ENCODE results near the gene ALLC. TPM values are rescaled to one million over a fixed set of nuclear protein-coding genes. Genes with fewer than 3 reads are reported as not detected.

ALLC gene
- total RNA-seq, 4 donors from 2014 or later = not detected

GRCh38 chr2:3681625-3682024 lies 23.6 kb downstream of the ALLC start:
- peak; percentile 78 for DNase-seq (ENCODE audit: extremely low spot score)
- Histone ChIP-seq H3K9me3 (no peaks in the 10 kb centered on the region), H3K27ac (replicated peaks in 1 of 4) (no peak overlapping the region), H3K4me1 (no peaks in the 10 kb centered on the region), H3K36me3 (no peaks in the 10 kb centered on the region), H3K4me3 (no peak overlapping the region), H3K27me3 (no peaks in the 10 kb centered on the region)
- TF ChIP-seq CTCF (IDR thresholded peaks at IDR 0.05) = no peak
- no peak for TF ChIP-seq POLR2A (IDR thresholded peaks at IDR 0.05; ENCODE audit: low read depth)
- TF ChIP-seq EP300 (IDR thresholded peaks at IDR 0.05) = no peak
- no peak for TF ChIP-seq POLR2AphosphoS5 (IDR thresholded peaks at IDR 0.05)
- 92% methylated on average over 5 of the region's 5 CpGs for WGBS
- intact Hi-C loops (cut with DNase I) = no loop called here

- intact Hi-C loops (cut with DNase I) = no loop called here
- TF ChIP-seq POLR2AphosphoS5 (IDR thresholded peaks at IDR 0.05) (no peak), EP300 (IDR thresholded peaks at IDR 0.05) (no peak), CTCF (IDR thresholded peaks at IDR 0.05) (no peak), POLR2A (IDR thresholded peaks at IDR 0.05; ENCODE audit: low read depth) (no peak)
- H3K4me3 ChIP-seq = no peak overlapping the region
- WGBS = 74% methylated on average over 6 of the region's 6 CpGs
- H3K36me3 ChIP-seq = no peaks in the 10 kb centered on the region
- H3K27me3 ChIP-seq = no peaks in the 10 kb centered on the region
- H3K27ac ChIP-seq (replicated peaks in 1 of 4) = no peak overlapping the region
- no peaks in the 10 kb centered on the region for H3K9me3 ChIP-seq
- H3K4me1 ChIP-seq = no peaks in the 10 kb centered on the region
- peak; percentile 66 for DNase-seq (ENCODE audit: extremely low spot score)
Observed at GRCh38 chr2:3682811-3683210, 24.8 kb downstream of the ALLC start.

- no peaks in the 10 kb centered on the region for H3K9me3 ChIP-seq
- no peaks in the 10 kb centered on the region for H3K36me3 ChIP-seq
- no peak overlapping the region for H3K27ac ChIP-seq (replicated peaks in 1 of 4)
- WGBS = 47% methylated on average over 3 of the region's 3 CpGs
- intact Hi-C loops (cut with DNase I) = no loop called here
- no peak for DNase-seq (ENCODE audit: extremely low spot score)
- no peak overlapping the region for H3K4me3 ChIP-seq
- TF ChIP-seq POLR2A (IDR thresholded peaks at IDR 0.05; ENCODE audit: low read depth) (no peak), EP300 (IDR thresholded peaks at IDR 0.05) (no peak)
- no peaks in the 10 kb centered on the region for H3K27me3 ChIP-seq
- H3K4me1 ChIP-seq = no peaks in the 10 kb centered on the region
Observed at GRCh38 chr2:3683748-3684454, 25.9 kb downstream of the ALLC start.

GRCh38 chr2:3689998-3690748 lies 32.2 kb downstream of the ALLC start:
- Histone ChIP-seq H3K4me3 (no peak overlapping the region), H3K9me3 (peaks cover 0 to 11% (median 3%) of the 10 kb centered on the region in 4 donors), H3K27ac (replicated peaks in 1 of 4) (no peak overlapping the region), H3K27me3 (peaks cover 0 to 13% (median 0%) of the 10 kb centered on the region in 4 donors), H3K4me1 (no peaks in the 10 kb centered on the region), H3K36me3 (no peaks in the 10 kb centered on the region)
- TF ChIP-seq POLR2A (IDR thresholded peaks at IDR 0.05; ENCODE audit: low read depth) = no peak
- TF ChIP-seq CTCF (IDR thresholded peaks at IDR 0.05) = no peak
- TF ChIP-seq EP300 (IDR thresholded peaks at IDR 0.05) = no peak
- no peak for TF ChIP-seq POLR2AphosphoS5 (IDR thresholded peaks at IDR 0.05)
- intact Hi-C loops (cut with DNase I) = no loop called here
- no peak for DNase-seq (ENCODE audit: extremely low spot score)

GRCh38 chr2:3692375-3692774 lies 34.4 kb downstream of the ALLC start:
- DNase-seq (ENCODE audit: extremely low spot score) = no peak
- TF ChIP-seq CTCF (IDR thresholded peaks at IDR 0.05) (peak in 2 of 3 experiments; percentile 6 to 14), POLR2A (IDR thresholded peaks at IDR 0.05; ENCODE audit: low read depth) (no peak)
- no peak overlapping the region for H3K27ac ChIP-seq (replicated peaks in 1 of 4)
- H3K4me1 ChIP-seq = no peaks in the 10 kb centered on the region
- H3K4me3 ChIP-seq = no peak overlapping the region
- H3K27me3 ChIP-seq = peaks cover 0 to 13% (median 0%) of the 10 kb centered on the region in 4 donors
- peaks cover 0 to 11% (median 3%) of the 10 kb centered on the region in 4 donors for H3K9me3 ChIP-seq
- no peaks in the 10 kb centered on the region for H3K36me3 ChIP-seq
- intact Hi-C loops (cut with DNase I) = no loop called here
